ENCODE results near the gene TPRG1. TPM values are rescaled to one million over a fixed set of nuclear protein-coding genes. Genes with fewer than 3 reads are reported as not detected.
A peak's percentile ranks its signal among the peaks of the same experiment; 100 is the strongest.

Gene TPRG1
- total RNA-seq, 6 experiments from 2014 or later = 8.0 to 33.6 (median 18.1) TPM

DNA sequence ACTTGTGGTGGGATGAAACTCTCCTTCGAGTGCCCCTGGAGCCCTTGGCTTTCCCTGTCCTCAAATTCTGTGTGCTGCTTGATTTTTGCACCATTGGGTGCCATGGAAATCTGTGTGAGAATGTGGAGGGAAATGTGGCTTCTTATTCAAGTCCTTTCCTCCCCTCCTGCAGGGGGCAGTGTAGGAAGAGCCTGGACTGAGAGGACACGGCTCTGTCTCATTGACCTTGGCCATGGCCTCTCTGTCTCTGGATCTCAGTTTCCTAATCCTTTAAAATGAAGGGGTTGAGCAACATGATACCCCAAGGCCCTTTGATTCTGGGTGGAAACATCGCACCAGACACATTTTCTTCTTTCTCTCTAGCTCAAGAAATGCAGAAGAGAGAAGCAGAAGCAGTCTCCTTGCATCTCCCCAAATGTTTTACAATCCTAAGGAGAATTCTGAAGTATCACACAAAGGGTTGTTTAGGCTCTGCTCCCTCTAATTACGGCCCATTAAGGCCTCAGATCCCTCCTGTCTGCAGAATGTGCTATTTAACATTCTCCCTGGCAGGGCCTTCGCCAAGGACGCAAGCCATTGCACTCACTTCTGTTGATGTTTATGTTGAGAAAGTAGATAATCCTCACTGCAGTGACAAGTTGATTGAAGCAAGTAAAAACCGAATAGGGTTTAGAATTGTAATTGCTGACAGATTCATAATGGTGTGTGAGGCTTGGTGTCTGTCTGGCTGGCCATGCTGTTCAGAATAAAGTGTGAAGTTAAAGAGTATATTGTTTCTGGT, 169.1 kb downstream of the TPRG1 start:
- H3K9me3 ChIP-seq = no peaks in the 10 kb centered on the region
- H3K4me1 ChIP-seq = no peaks in the 10 kb centered on the region
- no peak overlapping the region for H3K27ac ChIP-seq
- no peaks in the 10 kb centered on the region for H3K36me3 ChIP-seq
- no peaks in the 10 kb centered on the region for H3K27me3 ChIP-seq
- no peak for DNase-seq
- TF ChIP-seq, protein P1, sequence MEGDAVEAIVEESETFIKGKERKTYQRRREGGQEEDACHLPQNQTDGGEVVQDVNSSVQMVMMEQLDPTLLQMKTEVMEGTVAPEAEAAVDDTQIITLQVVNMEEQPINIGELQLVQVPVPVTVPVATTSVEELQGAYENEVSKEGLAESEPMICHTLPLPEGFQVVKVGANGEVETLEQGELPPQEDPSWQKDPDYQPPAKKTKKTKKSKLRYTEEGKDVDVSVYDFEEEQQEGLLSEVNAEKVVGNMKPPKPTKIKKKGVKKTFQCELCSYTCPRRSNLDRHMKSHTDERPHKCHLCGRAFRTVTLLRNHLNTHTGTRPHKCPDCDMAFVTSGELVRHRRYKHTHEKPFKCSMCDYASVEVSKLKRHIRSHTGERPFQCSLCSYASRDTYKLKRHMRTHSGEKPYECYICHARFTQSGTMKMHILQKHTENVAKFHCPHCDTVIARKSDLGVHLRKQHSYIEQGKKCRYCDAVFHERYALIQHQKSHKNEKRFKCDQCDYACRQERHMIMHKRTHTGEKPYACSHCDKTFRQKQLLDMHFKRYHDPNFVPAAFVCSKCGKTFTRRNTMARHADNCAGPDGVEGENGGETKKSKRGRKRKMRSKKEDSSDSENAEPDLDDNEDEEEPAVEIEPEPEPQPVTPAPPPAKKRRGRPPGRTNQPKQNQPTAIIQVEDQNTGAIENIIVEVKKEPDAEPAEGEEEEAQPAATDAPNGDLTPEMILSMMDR (IDR thresholded peaks at IDR 0.05) = peak in 1 of 4 donors; percentile 39
- no peak for TF ChIP-seq POLR2A (IDR thresholded peaks at IDR 0.05)
- intact Hi-C loops (cut with DNase I) = no loop called here
- H3K4me3 ChIP-seq = no peak overlapping the region
- 67% methylated on average over 7 of the region's 7 CpGs for WGBS (ENCODE audit: insufficient coverage, low coverage, low lambda C conversion rate, missing lambda C conversion rate)
- peak in 1 of 4 donors; percentile 32 for ATAC-seq

DNA sequence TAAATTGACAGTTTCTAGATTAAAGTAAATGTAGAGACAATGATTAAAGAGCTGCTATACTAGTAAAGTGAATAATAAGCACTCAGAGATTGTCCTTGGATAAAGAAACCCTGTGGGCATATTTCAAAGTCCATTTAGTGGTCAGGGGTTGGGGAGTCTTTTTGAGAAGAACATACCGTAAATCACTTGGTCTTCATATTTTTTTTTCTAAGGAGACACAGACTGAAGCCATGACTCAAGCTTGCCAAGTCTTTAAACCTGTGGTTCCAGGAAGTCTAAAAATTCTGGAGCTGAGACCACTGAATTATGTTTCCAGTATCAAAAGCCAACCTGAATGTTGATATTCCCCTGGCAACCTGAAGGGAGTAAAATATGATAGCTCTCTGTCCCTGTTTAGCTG, 171.0 kb downstream of the TPRG1 start:
- no peak for ATAC-seq
- no peak overlapping the region for H3K27ac ChIP-seq
- WGBS (ENCODE audit: insufficient coverage, low coverage, low lambda C conversion rate, missing lambda C conversion rate) = 88% methylated on average over 1 of the region's 1 CpG
- no peaks in the 10 kb centered on the region for H3K9me3 ChIP-seq
- H3K4me3 ChIP-seq = no peak overlapping the region
- TF ChIP-seq POLR2A (IDR thresholded peaks at IDR 0.05) = no peak
- TF ChIP-seq, protein P1 (IDR thresholded peaks at IDR 0.05) = no peak
- H3K27me3 ChIP-seq = no peaks in the 10 kb centered on the region
- intact Hi-C loops (cut with DNase I) = no loop called here
- no peak for DNase-seq
- no peaks in the 10 kb centered on the region for H3K36me3 ChIP-seq
- H3K4me1 ChIP-seq = no peaks in the 10 kb centered on the region

DNA sequence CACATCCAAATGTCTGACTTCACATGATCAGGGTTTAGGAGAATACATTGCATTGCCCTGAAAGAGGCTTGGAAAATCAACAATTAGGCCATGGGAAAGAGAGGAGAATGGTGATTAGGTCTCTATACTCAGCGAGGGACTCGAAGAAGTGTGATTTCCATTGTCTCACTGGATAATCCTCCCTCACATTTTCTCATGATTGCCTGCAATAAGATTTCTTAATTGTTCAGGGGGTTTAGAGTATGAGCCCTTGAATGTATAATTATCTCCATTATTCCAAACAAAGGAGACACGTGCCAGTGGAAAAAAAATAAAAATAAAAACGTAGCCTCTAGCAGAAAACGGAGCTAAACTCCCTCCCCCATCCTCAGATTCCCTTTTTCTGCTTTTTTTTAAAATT, 173.2 kb downstream of the TPRG1 start:
- TF ChIP-seq POLR2A (IDR thresholded peaks at IDR 0.05) = no peak
- TF ChIP-seq, protein P1 (IDR thresholded peaks at IDR 0.05) = no peak
- H3K27ac ChIP-seq = no peak overlapping the region
- H3K27me3 ChIP-seq = no peaks in the 10 kb centered on the region
- no peaks in the 10 kb centered on the region for H3K36me3 ChIP-seq
- ATAC-seq = no peak
- no peaks in the 10 kb centered on the region for H3K9me3 ChIP-seq
- 73% methylated on average over 5 of the region's 5 CpGs for WGBS (ENCODE audit: insufficient coverage, low coverage, low lambda C conversion rate, missing lambda C conversion rate)
- no peaks in the 10 kb centered on the region for H3K4me1 ChIP-seq
- intact Hi-C loops (cut with DNase I) = no loop called here
- H3K4me3 ChIP-seq = no peak overlapping the region
- DNase-seq = no peak

DNA sequence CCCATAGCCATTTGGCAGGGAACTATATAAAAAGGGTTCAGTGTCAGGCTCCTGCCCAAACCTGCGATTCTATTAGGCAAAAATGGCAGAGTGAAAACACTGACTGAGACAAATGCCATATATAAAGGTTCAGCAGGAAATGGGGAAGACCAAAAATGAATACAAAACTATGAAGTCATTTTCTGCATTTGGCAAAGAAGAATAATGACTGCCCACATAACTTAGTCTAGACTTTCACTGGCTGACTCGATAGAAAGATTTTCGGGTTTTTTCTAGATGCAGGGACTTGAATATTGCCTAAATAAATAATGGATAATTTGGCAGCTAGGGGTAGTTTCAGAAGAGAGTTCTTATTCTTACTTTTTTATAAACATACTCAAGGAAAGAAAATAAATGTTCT, 178.0 kb downstream of the TPRG1 start:
- ATAC-seq (no peak), DNase-seq (no peak)
- no peak overlapping the region for H3K4me3 ChIP-seq
- H3K4me1 ChIP-seq = no peaks in the 10 kb centered on the region
- H3K27me3 ChIP-seq = no peaks in the 10 kb centered on the region
- WGBS (ENCODE audit: insufficient coverage, low coverage, low lambda C conversion rate, missing lambda C conversion rate) = 56% methylated on average over 3 of the region's 3 CpGs
- TF ChIP-seq, protein P1 (IDR thresholded peaks at IDR 0.05) = no peak
- TF ChIP-seq POLR2A (IDR thresholded peaks at IDR 0.05) = no peak
- no peaks in the 10 kb centered on the region for H3K36me3 ChIP-seq
- H3K9me3 ChIP-seq = no peaks in the 10 kb centered on the region
- intact Hi-C loops (cut with DNase I) = no loop called here
- H3K27ac ChIP-seq = no peak overlapping the region

Measured in right lobe of liver (tissue), 6 donors.